ENCODE measurements around the gene RPTOR. TPM values are rescaled to one million over a fixed set of nuclear protein-coding genes. Genes with fewer than 3 reads are reported as not detected.

The RPTOR gene
- total RNA-seq, 1 donor from 2014 or later = 35.7 TPM

DNA sequence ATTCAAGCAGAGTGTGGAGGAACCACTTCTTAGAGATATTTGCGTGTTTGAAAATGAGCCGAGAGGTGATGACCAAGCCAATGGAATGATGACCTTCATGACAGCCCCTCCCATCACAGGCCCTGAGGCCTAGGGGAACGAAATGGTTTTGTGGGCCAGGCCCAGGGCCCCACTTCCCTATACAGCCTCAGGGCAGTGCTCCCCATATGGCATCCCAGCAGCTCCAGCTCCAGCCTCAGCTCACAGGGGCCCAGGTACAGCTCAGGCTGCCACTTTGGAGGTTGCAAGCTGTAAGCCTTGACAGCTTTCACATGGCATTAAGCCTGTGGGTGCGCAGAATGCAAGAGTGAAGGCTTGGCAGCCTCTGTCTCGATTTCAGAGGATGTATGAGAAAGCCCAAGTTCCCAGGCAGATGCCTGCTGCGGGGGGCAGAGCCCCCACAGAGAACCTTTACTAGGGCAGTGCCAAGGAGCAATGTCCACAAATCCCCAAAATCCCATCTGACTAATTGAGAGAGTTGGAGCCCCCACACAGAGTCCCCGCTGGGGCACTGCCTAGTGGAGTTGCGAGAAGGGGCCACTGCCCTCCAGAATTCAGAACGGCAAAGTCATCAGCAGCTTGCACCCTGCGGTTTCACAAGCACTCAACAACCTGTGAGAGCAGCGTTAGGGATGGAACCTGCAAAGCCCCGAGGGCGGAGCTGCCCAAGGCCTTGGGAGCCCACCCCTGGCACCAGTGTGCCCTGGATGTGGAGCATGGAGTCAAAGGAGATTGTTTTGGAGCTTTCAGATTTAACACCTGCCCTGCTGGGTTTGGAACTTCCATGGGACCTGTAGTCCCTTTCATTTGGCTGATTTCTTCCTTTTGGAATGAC, 468.2 kb downstream of the RPTOR start:
- intact Hi-C loops (cut with DNase I) = no loop called here
- ATAC-seq = no peak
- DNase-seq (ENCODE audit: low spot score) = no peak

DNA sequence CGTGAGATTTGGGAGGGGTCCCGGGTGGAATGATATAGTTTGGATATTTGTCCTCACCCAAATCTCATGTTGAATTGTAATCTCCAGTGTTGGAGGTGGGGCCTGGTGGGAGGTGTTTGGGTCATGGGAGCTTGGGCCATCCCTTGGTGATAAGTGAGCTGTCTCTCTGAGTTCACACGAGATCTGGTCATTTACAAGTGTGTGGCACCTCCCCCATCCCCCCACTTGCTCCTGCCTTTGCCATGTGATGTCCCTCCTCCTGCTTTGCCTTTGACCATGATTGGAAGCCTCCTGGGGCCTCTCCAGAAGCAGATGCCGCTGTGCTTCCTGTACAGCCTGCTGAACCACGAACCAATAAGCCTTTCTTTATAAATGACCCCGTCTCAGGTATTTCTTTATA, 469.0 kb downstream of the RPTOR start:
- ATAC-seq (no peak), DNase-seq (ENCODE audit: low spot score) (no peak)
- intact Hi-C loops (cut with DNase I) = no loop called here

DNA sequence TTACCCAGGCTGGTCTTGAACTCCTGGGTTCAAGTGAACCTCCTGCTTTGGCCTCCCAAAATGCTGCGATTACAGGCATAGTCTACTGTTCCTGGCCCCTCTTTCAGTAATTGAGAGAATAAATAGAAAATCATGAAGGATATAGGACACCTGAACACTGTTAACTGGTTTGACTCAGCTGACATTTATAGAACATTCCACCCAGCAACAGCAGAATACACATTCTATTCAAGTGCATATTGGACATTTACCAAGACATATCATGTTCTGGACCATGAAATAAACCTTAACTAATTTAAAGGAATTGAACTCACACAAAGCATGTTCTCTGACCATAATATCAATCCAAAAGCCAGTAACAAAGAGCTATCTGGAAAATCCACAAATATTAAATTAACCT, 470.5 kb downstream of the RPTOR start:
- intact Hi-C loops (cut with DNase I) = no loop called here
- DNase-seq (ENCODE audit: low spot score) = no peak

More for the DNA sequence above, 470.5 kb downstream of the RPTOR start:
- ATAC-seq = no peak

Other genes with a start within 250 kb of the RPTOR start
- 32.4 TPM for gene ENDOV, start 129.7 kb upstream of the RPTOR start, total RNA-seq
- gene NPTX1, start 68.2 kb upstream of the RPTOR start, total RNA-seq = 0.53 TPM

Data from sciatic nerve (tissue), 2 donors.